SK-N-SH treated with all-trans-retinoic acid at 6 μM for 48 hours (cell line): ENCODE data around the gene NEGR1.

Source experiments
- ATAC-seq: fragments of 200-7000 bp; cut with Tn5 transposase; 3 replicates; pipeline ENCODE4 v1.9.1; 2020; ENCODE audit warnings: mild to moderate bottlenecking, moderate library complexity
- ARNTL ChIP-seq: fragments of 450-650 bp; formaldehyde crosslinking; IDR thresholded peaks from 2 replicates; pipeline ENCODE4 v1.5.0; 2020; ENCODE audit warnings: low read depth, mild to moderate bottlenecking, moderate library complexity, borderline replicate concordance
- BACH2 ChIP-seq: fragments of 250-450 bp; sonication (Bioruptor Pico); IDR thresholded peaks from 2 replicates; pipeline ENCODE4 v1.9.0; 2021; ENCODE audit warnings: mild to moderate bottlenecking, borderline replicate concordance
- CREB5 ChIP-seq: fragments of 250-450 bp; sonication (Bioruptor Pico); IDR thresholded peaks from 2 replicates; pipeline ENCODE4 v1.5.1; 2020; ENCODE audit warnings: low read depth, mild to moderate bottlenecking, moderate library complexity
- CSDC2 ChIP-seq: fragments of 250-450 bp; sonication (Bioruptor Pico); IDR thresholded peaks from 2 replicates; pipeline ENCODE4 v1.5.0; 2020; ENCODE audit warnings: mild to moderate bottlenecking, moderate library complexity
- ESRRG ChIP-seq: fragments of 250-450 bp; sonication (Bioruptor Pico); IDR thresholded peaks from 2 replicates; pipeline ENCODE4 v1.6.1; 2021; ENCODE audit warnings: mild to moderate bottlenecking
- GLIS3 ChIP-seq: fragments of 250-450 bp; sonication (Bioruptor Pico); IDR thresholded peaks from 2 replicates; pipeline ENCODE4 v1.5.0; 2020; ENCODE audit warnings: mild to moderate bottlenecking, moderate library complexity
- ISL1 ChIP-seq: fragments of 250-450 bp; sonication (Bioruptor Pico); IDR thresholded peaks from 2 replicates; pipeline ENCODE4 v2.1.2; 2022; ENCODE audit warnings: mild to moderate bottlenecking, moderate library complexity
- OSR1 ChIP-seq: fragments of 250-450 bp; sonication (Bioruptor Pico); IDR thresholded peaks from 2 replicates; pipeline ENCODE4 v1.8.0; 2022; ENCODE audit warnings: moderate library complexity, mild to moderate bottlenecking, inconsistent platforms
- PATZ1 ChIP-seq: fragments of 250-450 bp; sonication (Bioruptor Pico); IDR thresholded peaks from 2 replicates; pipeline ENCODE4 v1.8.0; 2020; ENCODE audit warnings: mild to moderate bottlenecking, moderate library complexity, borderline replicate concordance
- POU6F1 ChIP-seq: fragments of 250-450 bp; sonication (Bioruptor Pico); IDR thresholded peaks from 2 replicates; pipeline ENCODE4 v1.8.0; 2021; ENCODE audit warnings: low read depth, mild to moderate bottlenecking, moderate library complexity, borderline replicate concordance
- PPARA ChIP-seq: fragments of 250-450 bp; sonication (Bioruptor Pico); IDR thresholded peaks from 2 replicates; pipeline ENCODE4 v1.5.0; 2020; ENCODE audit warnings: mild to moderate bottlenecking, borderline replicate concordance
- RARB ChIP-seq: fragments of 250-450 bp; sonication (Bioruptor Pico); IDR thresholded peaks from 2 replicates; pipeline ENCODE4 v1.8.0; 2021; ENCODE audit warnings: mild to moderate bottlenecking, moderate library complexity
- SNAI2 ChIP-seq: fragments of 250-450 bp; sonication (Bioruptor Pico); IDR thresholded peaks from 2 replicates; pipeline ENCODE4 v1.5.0; 2020; ENCODE audit warnings: mild to moderate bottlenecking, moderate library complexity
- TCF4 ChIP-seq: fragments of 250-450 bp; sonication (Bioruptor Pico); IDR thresholded peaks from 2 replicates; pipeline ENCODE4 v1.8.0; 2021; ENCODE audit warnings: mild to moderate bottlenecking, moderate library complexity, borderline replicate concordance
- TSHZ2 ChIP-seq: fragments of 250-450 bp; sonication (Bioruptor Pico); IDR thresholded peaks from 2 replicates; pipeline ENCODE4 v1.5.0; 2020; ENCODE audit warnings: mild to moderate bottlenecking, moderate library complexity
- ZC3H10 ChIP-seq: fragments of 250-450 bp; sonication (Bioruptor Pico); IDR thresholded peaks from 2 replicates; pipeline ENCODE4 v1.5.1; 2021; ENCODE audit warnings: mild to moderate bottlenecking, moderate library complexity
- ZFP3 ChIP-seq: fragments of 250-450 bp; sonication (Bioruptor Pico); IDR thresholded peaks from 2 replicates; pipeline ENCODE4 v1.5.0; 2020; ENCODE audit warnings: mild to moderate bottlenecking, moderate library complexity
- ZFP30 ChIP-seq: fragments of 450-650 bp; formaldehyde crosslinking; IDR thresholded peaks from 2 replicates; pipeline ENCODE4 v1.5.0; 2022; ENCODE audit warnings: mild to moderate bottlenecking, moderate library complexity
- ZNF565 ChIP-seq: fragments of 450-650 bp; formaldehyde crosslinking; conservative IDR thresholded peaks from 2 replicates; pipeline ENCODE4 v1.5.0; 2020; ENCODE audit warnings: low read depth, mild to moderate bottlenecking, moderate library complexity
- ZNF70 ChIP-seq: fragments of 450-650 bp; formaldehyde crosslinking; IDR thresholded peaks from 2 replicates; pipeline ENCODE4 v1.5.0; 2020; ENCODE audit warnings: mild to moderate bottlenecking, moderate library complexity
- ZNF8 ChIP-seq: fragments of 450-650 bp; formaldehyde crosslinking; IDR thresholded peaks from 2 replicates; pipeline ENCODE4 v1.5.0; 2020; ENCODE audit warnings: mild to moderate bottlenecking, moderate library complexity

NEGR1 gene

GRCh38 chr1:71655604-71656003 lies 626.7 kb downstream of the NEGR1 start:
- no peak for TF ChIP-seq ZFP3
- TF ChIP-seq CSDC2 (CRISPR knock-in tag): no peak
- TF ChIP-seq SNAI2: no peak
- TF ChIP-seq ARNTL (CRISPR knock-in tag): no peak
- TF ChIP-seq TCF4 (CRISPR knock-in tag): no peak
- TF ChIP-seq TSHZ2: no peak
- TF ChIP-seq BACH2 (CRISPR knock-in tag): no peak
- no peak for TF ChIP-seq PPARA (CRISPR knock-in tag)
- no peak for TF ChIP-seq ZNF70
- TF ChIP-seq OSR1 (CRISPR knock-in tag): no peak
- TF ChIP-seq POU6F1 (CRISPR knock-in tag): no peak
- no peak for TF ChIP-seq ESRRG (CRISPR knock-in tag)
- TF ChIP-seq ZC3H10 (CRISPR knock-in tag): no peak
- TF ChIP-seq ZFP30: no peak
- TF ChIP-seq, all 23 proteins: peak for 0
- no peak for ATAC-seq

- ATAC-seq: no peak
- no peak for TF ChIP-seq ZNF8 (CRISPR knock-in tag)
- TF ChIP-seq TCF4 (CRISPR knock-in tag): no peak
- TF ChIP-seq CREB5 (CRISPR knock-in tag): no peak
- TF ChIP-seq RARB: no peak
- TF ChIP-seq BACH2 (CRISPR knock-in tag): no peak
- TF ChIP-seq OSR1 (CRISPR knock-in tag): no peak
- TF ChIP-seq PPARA (CRISPR knock-in tag): no peak
- TF ChIP-seq POU6F1 (CRISPR knock-in tag): no peak
- no peak for TF ChIP-seq SNAI2
- TF ChIP-seq CSDC2 (CRISPR knock-in tag): no peak
- no peak for TF ChIP-seq ZFP3
- no peak for TF ChIP-seq ESRRG (CRISPR knock-in tag)
- TF ChIP-seq ZNF565 (CRISPR knock-in tag): no peak
- TF ChIP-seq PATZ1 (CRISPR knock-in tag): no peak
- TF ChIP-seq ISL1: no peak
- TF ChIP-seq GLIS3 (CRISPR knock-in tag): no peak
Measured at GRCh38 chr1:71653952-71654351, 628.4 kb downstream of the NEGR1 start.

GRCh38 chr1:71651214-71651613 lies 631.1 kb downstream of the NEGR1 start:
- no peak for ATAC-seq
- no peak for TF ChIP-seq ZFP30
- no peak for TF ChIP-seq ESRRG (CRISPR knock-in tag)
- TF ChIP-seq GLIS3 (CRISPR knock-in tag): no peak
- no peak for TF ChIP-seq CREB5 (CRISPR knock-in tag)
- TF ChIP-seq ZC3H10 (CRISPR knock-in tag): no peak
- TF ChIP-seq POU6F1 (CRISPR knock-in tag): no peak
- TF ChIP-seq TSHZ2: no peak
- no peak for TF ChIP-seq OSR1 (CRISPR knock-in tag)
- TF ChIP-seq TCF4 (CRISPR knock-in tag): no peak
- TF ChIP-seq ZNF565 (CRISPR knock-in tag): no peak
- no peak for TF ChIP-seq CSDC2 (CRISPR knock-in tag)
